Measurements from ENCODE around the gene CRACR2A.
A peak's percentile ranks its signal among the peaks of the same experiment; 100 is the strongest.

The CRACR2A gene

DNA sequence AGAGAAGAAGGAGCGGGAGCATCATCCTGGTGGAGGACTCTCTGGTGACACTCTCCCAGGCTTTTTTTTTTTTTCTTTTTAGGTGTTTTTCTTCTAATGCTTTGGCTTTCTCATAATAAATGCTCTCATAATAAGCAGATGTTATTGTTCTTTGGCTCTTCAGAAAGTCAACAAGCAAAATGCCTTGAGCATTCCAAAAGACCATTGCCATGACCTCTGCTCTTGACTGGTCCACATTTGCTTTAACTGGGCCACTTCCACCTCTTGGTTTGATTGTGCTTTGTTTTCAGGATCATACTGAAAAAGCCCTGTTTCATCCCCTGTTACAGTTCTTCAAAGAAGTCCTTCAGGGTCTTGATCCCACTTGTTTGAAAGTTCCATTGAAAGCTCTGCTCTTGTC lies 36.9 kb downstream of the CRACR2A start:
- no peak overlapping the region for H3K4me3 ChIP-seq
- peaks cover 8 to 36% (median 18%) of the 10 kb centered on the region in 10 experiments; a peak in 19 of 20 replicates for H3K4me1 ChIP-seq
- peak overlapping the region in 1 of 11 experiments; percentile 9; a peak in 1 of 22 replicates for H3K27ac ChIP-seq
- H3K27me3 ChIP-seq: no peaks in the 10 kb centered on the region
- peaks cover 21 to 95% (median 80%) of the 10 kb centered on the region in 11 experiments; a peak in 21 of 22 replicates for H3K36me3 ChIP-seq
- 0 out of 22 replicates have a peak, but pooled peaks cover 0 to 3% (median 0%) of the 10 kb centered on the region in 11 experiments for H3K9me3 ChIP-seq (replicated peaks in 1 of 11)
- TF ChIP-seq Cebpa-rat (IDR thresholded peaks at IDR 0.05): no peak
- no peak overlapping the region for H3K9ac ChIP-seq
- H4K20me1 ChIP-seq: peaks cover 0 to 20% (median 0%) of the 10 kb centered on the region in 11 experiments; a peak in 6 of 22 replicates
- H3K4me2 ChIP-seq: no peak overlapping the region

DNA sequence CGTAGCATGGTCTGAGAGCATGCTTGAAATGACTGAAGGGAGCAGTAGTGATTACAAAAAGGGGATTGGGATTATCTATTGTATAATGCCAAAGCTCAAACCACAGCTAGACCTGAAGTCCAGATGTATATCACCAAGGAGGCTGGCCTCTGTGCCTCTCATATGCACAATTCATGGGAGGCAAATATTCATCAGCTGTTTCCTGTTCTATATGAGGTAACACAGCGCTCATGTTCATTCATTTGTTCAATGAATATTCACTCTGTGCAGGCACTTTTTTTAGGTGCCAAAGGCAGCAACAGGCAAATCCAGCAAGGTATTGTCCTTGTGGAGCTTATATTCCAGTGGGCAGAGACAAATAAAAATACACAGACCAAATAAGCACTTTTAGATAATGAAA lies 39.0 kb downstream of the CRACR2A start:
- Histone ChIP-seq H3K27me3 (no peaks in the 10 kb centered on the region), H4K20me1 (peaks cover 0 to 20% (median 0%) of the 10 kb centered on the region in 11 experiments; a peak in 6 of 22 replicates), H3K4me3 (no peak overlapping the region), H3K27ac (peak overlapping the region in 1 of 11 experiments; percentile 20; a peak in 1 of 22 replicates), H3K36me3 (peaks cover 21 to 100% (median 93%) of the 10 kb centered on the region in 11 experiments; a peak in 21 of 22 replicates), H3K4me2 (no peak overlapping the region), H3K9ac (no peak overlapping the region), H3K4me1 (peaks cover 8 to 35% (median 25%) of the 10 kb centered on the region in 10 experiments; a peak in 19 of 20 replicates), H3K9me3 (replicated peaks in 1 of 11) (0 out of 22 replicates have a peak, but pooled peaks cover 0 to 3% (median 0%) of the 10 kb centered on the region in 11 experiments)
- no peak for TF ChIP-seq Cebpa-rat (IDR thresholded peaks at IDR 0.05)

DNA sequence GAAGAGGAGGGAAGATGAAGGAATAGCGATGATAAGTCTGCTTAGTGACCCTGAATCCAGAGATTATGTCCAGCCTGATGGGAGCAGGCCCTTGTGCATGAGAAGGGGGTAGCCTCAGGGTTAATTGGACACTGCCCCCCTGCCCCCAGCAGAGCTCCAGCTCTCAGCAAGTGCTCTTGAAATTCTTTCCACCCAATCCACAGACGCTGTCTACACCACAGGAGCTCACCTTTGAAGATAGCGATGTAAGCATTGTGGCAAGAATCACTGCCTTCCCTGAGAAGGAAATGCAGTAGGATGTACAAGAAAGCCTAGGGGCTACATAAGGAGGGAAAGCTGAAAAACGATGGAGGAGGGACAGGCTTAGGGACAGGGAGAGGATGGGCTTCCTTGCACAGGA lies 39.4 kb downstream of the CRACR2A start:
- Histone ChIP-seq H3K27me3 (no peaks in the 10 kb centered on the region), H3K4me3 (no peak overlapping the region), H3K36me3 (peaks cover 21 to 100% (median 92%) of the 10 kb centered on the region in 11 experiments; a peak in 21 of 22 replicates), H3K27ac (peak overlapping the region in 1 of 11 experiments; percentile 20; a peak in 1 of 22 replicates), H3K4me1 (peaks cover 5 to 33% (median 22%) of the 10 kb centered on the region in 10 experiments; a peak in 19 of 20 replicates), H3K4me2 (no peak overlapping the region), H3K9ac (no peak overlapping the region), H3K9me3 (replicated peaks in 1 of 11) (no peaks in the 10 kb centered on the region), H4K20me1 (peaks cover 0 to 18% (median 0%) of the 10 kb centered on the region in 11 experiments; a peak in 5 of 22 replicates)
- TF ChIP-seq Cebpa-rat (IDR thresholded peaks at IDR 0.05): no peak

DNA sequence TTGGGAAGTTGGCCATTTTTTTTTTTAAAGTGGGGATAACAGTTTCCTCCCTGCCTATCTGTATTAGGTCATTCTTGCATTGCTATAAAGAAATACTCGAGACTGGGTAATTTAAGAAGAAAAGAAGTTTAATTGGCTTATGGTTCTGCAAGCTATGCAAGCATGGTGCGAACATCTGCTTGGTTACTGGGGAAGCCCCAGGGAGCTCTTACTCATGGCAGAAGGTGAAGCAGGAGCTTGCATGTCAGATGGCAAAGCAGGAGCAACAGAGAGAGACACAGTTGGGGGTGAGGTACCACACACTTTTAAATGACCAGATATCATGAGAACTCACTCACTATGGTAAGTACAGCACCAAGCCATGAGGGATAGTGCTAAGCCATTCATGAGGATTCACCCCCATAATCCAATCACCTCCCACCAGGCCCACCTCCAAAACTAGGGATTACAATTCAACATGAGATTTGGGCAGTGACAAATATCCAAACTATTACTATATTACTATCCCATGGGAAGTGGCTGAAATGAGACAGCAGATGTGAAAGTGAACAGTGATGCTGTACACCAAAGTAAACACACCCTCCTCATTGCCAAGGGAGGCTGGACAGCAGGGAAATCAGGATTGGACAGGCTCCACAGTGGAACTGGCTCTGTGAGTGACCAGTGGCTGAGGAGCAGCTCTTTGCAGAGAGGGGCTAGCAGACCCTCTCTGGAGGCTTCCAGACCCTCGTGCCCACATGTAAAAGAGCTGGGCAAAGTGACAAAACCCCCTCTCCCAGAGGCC lies 40.5 kb downstream of the CRACR2A start:
- H3K9me3 ChIP-seq (replicated peaks in 1 of 11): no peaks in the 10 kb centered on the region
- peaks cover 21 to 100% (median 90%) of the 10 kb centered on the region in 11 experiments; a peak in 21 of 22 replicates for H3K36me3 ChIP-seq
- H3K4me2 ChIP-seq: no peak overlapping the region
- peaks cover 0 to 22% (median 11%) of the 10 kb centered on the region in 10 experiments; a peak in 15 of 20 replicates for H3K4me1 ChIP-seq
- peak overlapping the region in 1 of 11 experiments; percentile 2; a peak in 1 of 22 replicates for H3K27ac ChIP-seq
- no peak overlapping the region for H3K4me3 ChIP-seq
- no peak overlapping the region for H3K9ac ChIP-seq
- H4K20me1 ChIP-seq: peaks cover 0 to 18% (median 0%) of the 10 kb centered on the region in 11 experiments; a peak in 5 of 22 replicates
- H3K27me3 ChIP-seq: no peaks in the 10 kb centered on the region
- no peak for TF ChIP-seq Cebpa-rat (IDR thresholded peaks at IDR 0.05)

DNA sequence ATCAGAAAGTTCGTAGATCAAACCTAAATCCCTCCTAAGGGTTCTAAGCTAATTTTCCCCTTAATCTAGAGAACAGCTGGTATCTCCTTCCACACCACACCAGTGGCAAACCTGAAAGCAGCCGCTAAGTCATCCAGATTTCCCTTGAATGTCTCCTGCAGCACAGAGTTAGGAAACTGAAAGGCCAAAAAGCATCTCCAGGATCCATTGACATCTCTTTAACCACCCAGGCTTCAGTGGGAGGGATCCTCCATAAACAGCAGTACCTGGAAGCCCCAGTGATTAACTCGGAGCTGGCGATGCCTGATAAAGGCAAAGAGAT lies 47.6 kb downstream of the CRACR2A start:
- Histone ChIP-seq H3K4me2 (peak overlapping the region in 9 of 11 experiments; percentile 31 to 88 (median 60); a peak in 18 of 22 replicates), H3K36me3 (peaks cover 0 to 92% (median 70%) of the 10 kb centered on the region in 11 experiments; a peak in 19 of 22 replicates), H3K9me3 (replicated peaks in 1 of 11) (peaks cover 11 to 25% (median 18%) of the 10 kb centered on the region in 11 experiments; a peak in 21 of 22 replicates), H3K4me3 (no peak overlapping the region), H3K27me3 (no peaks in the 10 kb centered on the region), H3K9ac (peak overlapping the region in 6 of 11 experiments; percentile 36 to 72 (median 54); a peak in 4 of 22 replicates), H3K4me1 (peaks cover 8 to 34% (median 26%) of the 10 kb centered on the region in 10 experiments; a peak in 18 of 20 replicates), H4K20me1 (no peaks in the 10 kb centered on the region), H3K27ac (peak overlapping the region in 9 of 11 experiments; percentile 35 to 74 (median 65); a peak in 17 of 22 replicates)
- no peak for TF ChIP-seq Cebpa-rat (IDR thresholded peaks at IDR 0.05)

DNA sequence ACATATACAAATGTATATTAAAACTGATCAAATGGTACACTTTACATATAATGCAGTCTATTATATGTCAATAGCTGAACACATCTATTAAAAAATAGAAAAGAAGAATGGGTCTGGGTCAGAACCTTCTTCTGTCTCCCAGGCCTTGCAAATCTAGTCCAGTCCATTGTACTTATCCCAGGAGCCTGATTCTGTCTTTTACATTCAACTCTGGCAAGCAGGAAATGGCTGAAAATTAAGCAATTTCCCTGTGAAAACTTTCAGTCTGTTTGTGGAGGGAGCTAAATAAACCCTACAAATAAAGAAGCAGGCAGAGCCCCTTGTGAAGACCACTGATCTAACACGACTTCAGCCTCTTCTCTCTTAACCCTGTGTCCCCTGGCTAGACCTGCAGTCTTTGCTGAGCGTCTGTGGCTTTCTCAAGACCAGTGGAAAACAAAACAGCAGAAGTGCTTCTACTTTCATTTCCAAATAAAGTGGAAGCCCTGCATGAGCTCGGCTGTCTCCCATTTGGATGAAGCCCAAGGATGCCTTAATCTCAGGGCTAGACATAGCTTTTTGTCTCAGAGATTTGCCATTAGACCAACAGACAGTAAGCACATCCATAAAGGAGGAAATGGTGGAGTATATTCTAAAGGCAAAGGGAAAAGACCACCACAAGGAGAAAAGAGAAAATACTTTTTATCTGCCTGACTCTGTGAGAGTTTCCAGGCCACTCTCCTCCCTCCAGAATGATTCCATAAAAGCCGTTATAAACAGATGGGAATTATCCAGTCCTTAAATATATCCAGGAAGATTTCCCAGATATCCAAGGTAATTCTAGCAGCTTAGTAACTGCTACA lies 48.2 kb downstream of the CRACR2A start:
- H3K4me2 ChIP-seq: peak overlapping the region in 9 of 11 experiments; percentile 31 to 88 (median 60); a peak in 18 of 22 replicates
- H4K20me1 ChIP-seq: peaks cover 0 to under 1% (median 0%) of the 10 kb centered on the region in 11 experiments; a peak in 1 of 22 replicates
- peak overlapping the region in 9 of 11 experiments; percentile 36 to 72 (median 53); a peak in 17 of 22 replicates for H3K9ac ChIP-seq
- peaks cover 0 to 92% (median 69%) of the 10 kb centered on the region in 11 experiments; a peak in 19 of 22 replicates for H3K36me3 ChIP-seq
- H3K4me3 ChIP-seq: no peak overlapping the region; a peak in 2 of 20 replicates
- TF ChIP-seq Cebpa-rat (IDR thresholded peaks at IDR 0.05): no peak
- H3K27ac ChIP-seq: peak overlapping the region; percentile 31 to 74 (median 63); a peak in 20 of 22 replicates
- H3K27me3 ChIP-seq: no peaks in the 10 kb centered on the region
- H3K9me3 ChIP-seq (replicated peaks in 1 of 11): peaks cover 11 to 25% (median 18%) of the 10 kb centered on the region in 11 experiments; a peak in 21 of 22 replicates
- peaks cover 6 to 28% (median 20%) of the 10 kb centered on the region in 10 experiments; a peak in 17 of 20 replicates for H3K4me1 ChIP-seq

DNA sequence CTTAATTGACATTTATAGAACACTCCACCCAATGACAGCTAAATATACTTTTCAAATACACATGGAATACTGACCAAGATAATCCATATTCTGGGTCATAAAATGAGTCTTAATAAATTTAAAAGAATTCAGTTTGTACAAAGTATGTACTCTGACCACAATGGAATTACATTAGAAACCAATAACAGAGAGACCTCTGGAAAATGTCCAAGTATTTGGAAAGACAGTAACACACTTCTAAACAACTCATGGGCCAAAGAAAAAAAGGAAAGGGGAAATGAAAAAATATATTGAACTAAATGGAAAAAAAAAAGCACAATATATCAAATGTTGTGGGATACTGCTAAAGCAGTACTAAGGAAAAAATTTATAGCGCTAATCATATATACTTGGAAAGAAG lies 52.0 kb downstream of the CRACR2A start:
- no peak overlapping the region for H3K4me2 ChIP-seq

More for the DNA sequence above, 52.0 kb downstream of the CRACR2A start:
- no peak for TF ChIP-seq Cebpa-rat (IDR thresholded peaks at IDR 0.05)
- H3K4me3 ChIP-seq: no peak overlapping the region
- peaks cover 0 to 23% (median 15%) of the 10 kb centered on the region in 11 experiments; a peak in 8 of 22 replicates for H4K20me1 ChIP-seq
- H3K27ac ChIP-seq: no peak overlapping the region
- peaks cover 21 to 50% (median 37%) of the 10 kb centered on the region in 10 experiments for H3K4me1 ChIP-seq
- no peaks in the 10 kb centered on the region for H3K27me3 ChIP-seq
- H3K9me3 ChIP-seq (replicated peaks in 1 of 11): peaks cover 11 to 25% (median 18%) of the 10 kb centered on the region in 11 experiments; a peak in 21 of 22 replicates
- no peak overlapping the region for H3K9ac ChIP-seq
- H3K36me3 ChIP-seq: peaks cover 10 to 92% (median 69%) of the 10 kb centered on the region in 11 experiments
